ENCODE data around the gene SMIM10. TPM values are rescaled to one million over a fixed set of nuclear protein-coding genes. Genes with fewer than 3 reads are reported as not detected.

SMIM10 gene
- total and polyA plus RNA-seq, 2 of the 13 experiments (the other 11 are each of a cell fraction or from before 2014, with no cell fraction given): not detected

DNA sequence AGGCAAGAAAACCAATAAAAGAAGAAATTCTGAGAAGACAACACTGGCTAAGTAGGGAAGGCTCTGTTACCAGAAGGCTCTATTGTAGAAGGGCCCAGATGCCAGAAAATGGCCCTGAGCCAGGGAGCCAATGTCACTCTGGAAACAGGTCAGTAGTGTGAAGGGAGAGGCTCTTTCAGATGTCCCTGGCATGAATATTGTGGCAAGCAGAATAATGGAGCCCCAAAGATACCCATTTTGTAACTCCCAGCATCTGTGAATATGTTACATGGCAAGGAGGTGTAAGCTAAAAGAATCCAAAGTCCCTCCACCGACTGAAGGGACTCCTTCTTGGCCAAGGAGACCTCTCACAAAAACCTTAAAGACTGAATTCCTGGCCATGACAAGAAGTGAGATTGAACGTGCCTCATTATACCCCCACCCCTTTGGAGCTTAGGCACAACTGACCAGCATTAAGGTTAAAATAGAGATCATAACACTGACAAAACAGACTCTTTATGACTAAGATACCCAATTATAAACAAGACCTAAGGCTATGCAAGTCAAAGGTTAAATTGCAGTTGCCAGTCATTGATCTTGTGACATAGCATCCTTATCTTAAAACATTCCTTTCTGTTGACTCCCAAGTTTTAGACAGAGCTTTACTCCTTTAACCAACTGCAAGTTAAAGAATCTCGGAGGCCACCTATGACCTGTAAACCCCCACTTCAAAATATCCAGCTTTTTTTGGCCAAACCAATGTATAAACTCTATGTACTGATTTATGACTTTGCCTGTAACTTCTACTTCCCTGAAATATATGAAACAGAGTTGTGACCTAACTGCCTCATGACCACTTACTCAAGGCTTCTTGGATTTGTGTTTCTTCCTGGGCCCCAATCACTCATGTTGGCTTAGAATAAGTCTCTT, 42.2 kb upstream of the SMIM10 start (continued):
- TF ChIP-seq, protein P1, sequence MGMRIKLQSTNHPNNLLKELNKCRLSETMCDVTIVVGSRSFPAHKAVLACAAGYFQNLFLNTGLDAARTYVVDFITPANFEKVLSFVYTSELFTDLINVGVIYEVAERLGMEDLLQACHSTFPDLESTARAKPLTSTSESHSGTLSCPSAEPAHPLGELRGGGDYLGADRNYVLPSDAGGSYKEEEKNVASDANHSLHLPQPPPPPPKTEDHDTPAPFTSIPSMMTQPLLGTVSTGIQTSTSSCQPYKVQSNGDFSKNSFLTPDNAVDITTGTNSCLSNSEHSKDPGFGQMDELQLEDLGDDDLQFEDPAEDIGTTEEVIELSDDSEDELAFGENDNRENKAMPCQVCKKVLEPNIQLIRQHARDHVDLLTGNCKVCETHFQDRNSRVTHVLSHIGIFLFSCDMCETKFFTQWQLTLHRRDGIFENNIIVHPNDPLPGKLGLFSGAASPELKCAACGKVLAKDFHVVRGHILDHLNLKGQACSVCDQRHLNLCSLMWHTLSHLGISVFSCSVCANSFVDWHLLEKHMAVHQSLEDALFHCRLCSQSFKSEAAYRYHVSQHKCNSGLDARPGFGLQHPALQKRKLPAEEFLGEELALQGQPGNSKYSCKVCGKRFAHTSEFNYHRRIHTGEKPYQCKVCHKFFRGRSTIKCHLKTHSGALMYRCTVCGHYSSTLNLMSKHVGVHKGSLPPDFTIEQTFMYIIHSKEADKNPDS (CRISPR knock-in tag; IDR thresholded peaks at IDR 0.05): no peak
- TF ChIP-seq, protein P2, sequence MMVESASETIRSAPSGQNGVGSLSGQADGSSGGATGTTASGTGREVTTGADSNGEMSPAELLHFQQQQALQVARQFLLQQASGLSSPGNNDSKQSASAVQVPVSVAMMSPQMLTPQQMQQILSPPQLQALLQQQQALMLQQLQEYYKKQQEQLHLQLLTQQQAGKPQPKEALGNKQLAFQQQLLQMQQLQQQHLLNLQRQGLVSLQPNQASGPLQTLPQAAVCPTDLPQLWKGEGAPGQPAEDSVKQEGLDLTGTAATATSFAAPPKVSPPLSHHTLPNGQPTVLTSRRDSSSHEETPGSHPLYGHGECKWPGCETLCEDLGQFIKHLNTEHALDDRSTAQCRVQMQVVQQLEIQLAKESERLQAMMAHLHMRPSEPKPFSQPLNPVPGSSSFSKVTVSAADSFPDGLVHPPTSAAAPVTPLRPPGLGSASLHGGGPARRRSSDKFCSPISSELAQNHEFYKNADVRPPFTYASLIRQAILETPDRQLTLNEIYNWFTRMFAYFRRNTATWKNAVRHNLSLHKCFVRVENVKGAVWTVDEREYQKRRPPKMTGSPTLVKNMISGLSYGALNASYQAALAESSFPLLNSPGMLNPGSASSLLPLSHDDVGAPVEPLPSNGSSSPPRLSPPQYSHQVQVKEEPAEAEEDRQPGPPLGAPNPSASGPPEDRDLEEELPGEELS (CRISPR knock-in tag; IDR thresholded peaks at IDR 0.05): 0 out of 2 replicates have a peak, but pooled peaks have one; percentile 22
- TF ChIP-seq, protein P3, sequence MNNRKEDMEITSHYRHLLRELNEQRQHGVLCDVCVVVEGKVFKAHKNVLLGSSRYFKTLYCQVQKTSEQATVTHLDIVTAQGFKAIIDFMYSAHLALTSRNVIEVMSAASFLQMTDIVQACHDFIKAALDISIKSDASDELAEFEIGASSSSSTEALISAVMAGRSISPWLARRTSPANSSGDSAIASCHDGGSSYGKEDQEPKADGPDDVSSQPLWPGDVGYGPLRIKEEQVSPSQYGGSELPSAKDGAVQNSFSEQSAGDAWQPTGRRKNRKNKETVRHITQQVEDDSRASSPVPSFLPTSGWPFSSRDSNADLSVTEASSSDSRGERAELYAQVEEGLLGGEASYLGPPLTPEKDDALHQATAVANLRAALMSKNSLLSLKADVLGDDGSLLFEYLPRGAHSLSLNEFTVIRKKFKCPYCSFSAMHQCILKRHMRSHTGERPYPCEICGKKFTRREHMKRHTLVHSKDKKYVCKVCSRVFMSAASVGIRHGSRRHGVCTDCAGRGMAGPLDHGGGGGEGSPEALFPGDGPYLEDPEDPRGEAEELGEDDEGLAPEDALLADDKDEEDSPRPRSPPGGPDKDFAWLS (CRISPR knock-in tag; IDR thresholded peaks at IDR 0.05; ENCODE audit: borderline replicate concordance): no peak
- TF ChIP-seq ZNF24 (IDR thresholded peaks at IDR 0.05) (no peak), JUN (CRISPR knock-in tag; IDR thresholded peaks at IDR 0.05) (peak; percentile 74), ZNF879 (CRISPR knock-in tag; IDR thresholded peaks at IDR 0.05) (no peak), CCDC6 (CRISPR knock-in tag; IDR thresholded peaks at IDR 0.05) (no peak), ZNF749 (CRISPR knock-in tag; IDR thresholded peaks at IDR 0.05; ENCODE audit: borderline replicate concordance) (no peak), KDM5A (IDR thresholded peaks at IDR 0.05; ENCODE audit: borderline replicate concordance, low read length) (no peak), MYNN (CRISPR knock-in tag; IDR thresholded peaks at IDR 0.05; ENCODE audit: low read depth) (no peak), ZNF772 (CRISPR knock-in tag; IDR thresholded peaks at IDR 0.05) (no peak), PHF21A (CRISPR knock-in tag; IDR thresholded peaks at IDR 0.05) (no peak), ZNF629 (CRISPR knock-in tag; conservative IDR thresholded peaks at IDR 0.05) (no peak), GTF2F1 (IDR thresholded peaks at IDR 0.05; ENCODE audit: low read length) (no peak), SALL1 (CRISPR knock-in tag; IDR thresholded peaks at IDR 0.05) (no peak; the same call in 1 of the 2 replicates), ZKSCAN1 (IDR thresholded peaks at IDR 0.05; ENCODE audit: low read length) (no peak)
- TF ChIP-seq, protein P4, sequence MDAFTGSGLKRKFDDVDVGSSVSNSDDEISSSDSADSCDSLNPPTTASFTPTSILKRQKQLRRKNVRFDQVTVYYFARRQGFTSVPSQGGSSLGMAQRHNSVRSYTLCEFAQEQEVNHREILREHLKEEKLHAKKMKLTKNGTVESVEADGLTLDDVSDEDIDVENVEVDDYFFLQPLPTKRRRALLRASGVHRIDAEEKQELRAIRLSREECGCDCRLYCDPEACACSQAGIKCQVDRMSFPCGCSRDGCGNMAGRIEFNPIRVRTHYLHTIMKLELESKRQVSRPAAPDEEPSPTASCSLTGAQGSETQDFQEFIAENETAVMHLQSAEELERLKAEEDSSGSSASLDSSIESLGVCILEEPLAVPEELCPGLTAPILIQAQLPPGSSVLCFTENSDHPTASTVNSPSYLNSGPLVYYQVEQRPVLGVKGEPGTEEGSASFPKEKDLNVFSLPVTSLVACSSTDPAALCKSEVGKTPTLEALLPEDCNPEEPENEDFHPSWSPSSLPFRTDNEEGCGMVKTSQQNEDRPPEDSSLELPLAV (CRISPR knock-in tag; conservative IDR thresholded peaks at IDR 0.05; ENCODE audit: low read depth): no peak
- TF ChIP-seq, protein P5, sequence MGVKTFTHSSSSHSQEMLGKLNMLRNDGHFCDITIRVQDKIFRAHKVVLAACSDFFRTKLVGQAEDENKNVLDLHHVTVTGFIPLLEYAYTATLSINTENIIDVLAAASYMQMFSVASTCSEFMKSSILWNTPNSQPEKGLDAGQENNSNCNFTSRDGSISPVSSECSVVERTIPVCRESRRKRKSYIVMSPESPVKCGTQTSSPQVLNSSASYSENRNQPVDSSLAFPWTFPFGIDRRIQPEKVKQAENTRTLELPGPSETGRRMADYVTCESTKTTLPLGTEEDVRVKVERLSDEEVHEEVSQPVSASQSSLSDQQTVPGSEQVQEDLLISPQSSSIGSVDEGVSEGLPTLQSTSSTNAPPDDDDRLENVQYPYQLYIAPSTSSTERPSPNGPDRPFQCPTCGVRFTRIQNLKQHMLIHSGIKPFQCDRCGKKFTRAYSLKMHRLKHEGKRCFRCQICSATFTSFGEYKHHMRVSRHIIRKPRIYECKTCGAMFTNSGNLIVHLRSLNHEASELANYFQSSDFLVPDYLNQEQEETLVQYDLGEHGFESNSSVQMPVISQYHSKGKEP (CRISPR knock-in tag; IDR thresholded peaks at IDR 0.05): no peak
